K562 (cell line): ENCODE data around the gene KLHL22. TPM values are rescaled to one million over a fixed set of nuclear protein-coding genes. Genes with fewer than 3 reads are reported as not detected.

Experiments used
- EWSR1 ChIP-seq: fragments of 450-650 bp; IDR thresholded peaks from 2 replicates; pipeline ENCODE4 v1.6.1; 2018; ENCODE audit warnings: borderline replicate concordance, mild to moderate bottlenecking, low read depth, moderate library complexity; ENCODE audit not compliant: partially characterized antibody
- polyA plus RNA-seq, 8 experiments: library from polyadenylated mRNA; depleted of rRNA in 4 of 8; stranded (reverse) in 5 of 8; unstranded in 3 of 8; fragments of >200 nt; fragmentation: Nextera tagmentation in 2 of 8; fragmentation: Illumina TruSeq in 1 of 8; extraction: Ambion mirVana in 2 of 8; extraction: Trizol in 1 of 8; gene quantifications; 2 replicates each; pipeline versions ENCODE4 v1.2.1 to v1.2.3, GENCODE V29; 2011 to 2014; ENCODE audit warnings: inconsistent platforms in 1 of 8, missing spikeins in 1 of 8
- total RNA-seq, 7 experiments: library from RNA; depleted of rRNA in 6 of 7; stranded (reverse); fragments of >200 nt in 6 of 7; fragmentation: Illumina TruSeq in 2 of 7; extraction: Trizol in 2 of 7; gene quantifications; 2 replicates each; pipeline versions ENCODE4 v1.2.1 to v1.2.3, GENCODE V29; 2011 to 2021; ENCODE audit warnings: low replicate concordance in 1 of 7
- TF ChIP-seq, protein P1 (sequence below), 2 experiments: fragments of 450-650 bp; IDR thresholded peaks; 2 replicates each; pipeline ENCODE4 v1.6.1; 2016; ENCODE audit warnings: mild to moderate bottlenecking in 2 of 2, borderline replicate concordance in 1 of 2, low read depth in 1 of 2, moderate library complexity in 1 of 2

The KLHL22 gene
- total and polyA plus RNA-seq, 9 of the 15 experiments (the other 6 are each of a cell fraction or from before 2014, with no cell fraction given), result 1.3 to 25.6 (median 15.2) TPM

DNA sequence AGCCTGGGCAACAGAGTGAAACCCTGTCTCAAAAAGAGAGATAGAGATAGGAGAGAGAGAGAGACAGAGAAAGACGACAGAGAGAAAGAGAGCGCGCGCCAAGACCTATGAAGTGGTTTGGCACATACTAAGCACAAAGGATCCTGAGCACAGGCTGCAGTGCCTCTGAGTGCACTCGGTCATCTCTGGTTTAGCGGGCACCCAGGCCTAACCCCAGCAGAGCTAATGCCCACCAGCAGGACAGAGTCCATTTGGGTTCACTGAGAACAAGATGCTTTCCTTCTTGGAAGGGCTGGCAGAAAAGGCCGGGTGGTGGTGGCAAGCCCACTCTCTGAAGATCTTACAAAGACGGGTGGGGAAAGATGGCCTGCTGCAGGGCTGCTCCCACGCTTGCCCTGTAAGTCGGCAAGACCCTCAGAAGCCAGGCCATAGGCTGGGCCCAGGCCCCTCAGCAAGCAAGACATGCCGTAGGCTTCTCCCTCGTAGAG lies 61.3 kb downstream of the KLHL22 start (continued):
- TF ChIP-seq, protein P1, sequence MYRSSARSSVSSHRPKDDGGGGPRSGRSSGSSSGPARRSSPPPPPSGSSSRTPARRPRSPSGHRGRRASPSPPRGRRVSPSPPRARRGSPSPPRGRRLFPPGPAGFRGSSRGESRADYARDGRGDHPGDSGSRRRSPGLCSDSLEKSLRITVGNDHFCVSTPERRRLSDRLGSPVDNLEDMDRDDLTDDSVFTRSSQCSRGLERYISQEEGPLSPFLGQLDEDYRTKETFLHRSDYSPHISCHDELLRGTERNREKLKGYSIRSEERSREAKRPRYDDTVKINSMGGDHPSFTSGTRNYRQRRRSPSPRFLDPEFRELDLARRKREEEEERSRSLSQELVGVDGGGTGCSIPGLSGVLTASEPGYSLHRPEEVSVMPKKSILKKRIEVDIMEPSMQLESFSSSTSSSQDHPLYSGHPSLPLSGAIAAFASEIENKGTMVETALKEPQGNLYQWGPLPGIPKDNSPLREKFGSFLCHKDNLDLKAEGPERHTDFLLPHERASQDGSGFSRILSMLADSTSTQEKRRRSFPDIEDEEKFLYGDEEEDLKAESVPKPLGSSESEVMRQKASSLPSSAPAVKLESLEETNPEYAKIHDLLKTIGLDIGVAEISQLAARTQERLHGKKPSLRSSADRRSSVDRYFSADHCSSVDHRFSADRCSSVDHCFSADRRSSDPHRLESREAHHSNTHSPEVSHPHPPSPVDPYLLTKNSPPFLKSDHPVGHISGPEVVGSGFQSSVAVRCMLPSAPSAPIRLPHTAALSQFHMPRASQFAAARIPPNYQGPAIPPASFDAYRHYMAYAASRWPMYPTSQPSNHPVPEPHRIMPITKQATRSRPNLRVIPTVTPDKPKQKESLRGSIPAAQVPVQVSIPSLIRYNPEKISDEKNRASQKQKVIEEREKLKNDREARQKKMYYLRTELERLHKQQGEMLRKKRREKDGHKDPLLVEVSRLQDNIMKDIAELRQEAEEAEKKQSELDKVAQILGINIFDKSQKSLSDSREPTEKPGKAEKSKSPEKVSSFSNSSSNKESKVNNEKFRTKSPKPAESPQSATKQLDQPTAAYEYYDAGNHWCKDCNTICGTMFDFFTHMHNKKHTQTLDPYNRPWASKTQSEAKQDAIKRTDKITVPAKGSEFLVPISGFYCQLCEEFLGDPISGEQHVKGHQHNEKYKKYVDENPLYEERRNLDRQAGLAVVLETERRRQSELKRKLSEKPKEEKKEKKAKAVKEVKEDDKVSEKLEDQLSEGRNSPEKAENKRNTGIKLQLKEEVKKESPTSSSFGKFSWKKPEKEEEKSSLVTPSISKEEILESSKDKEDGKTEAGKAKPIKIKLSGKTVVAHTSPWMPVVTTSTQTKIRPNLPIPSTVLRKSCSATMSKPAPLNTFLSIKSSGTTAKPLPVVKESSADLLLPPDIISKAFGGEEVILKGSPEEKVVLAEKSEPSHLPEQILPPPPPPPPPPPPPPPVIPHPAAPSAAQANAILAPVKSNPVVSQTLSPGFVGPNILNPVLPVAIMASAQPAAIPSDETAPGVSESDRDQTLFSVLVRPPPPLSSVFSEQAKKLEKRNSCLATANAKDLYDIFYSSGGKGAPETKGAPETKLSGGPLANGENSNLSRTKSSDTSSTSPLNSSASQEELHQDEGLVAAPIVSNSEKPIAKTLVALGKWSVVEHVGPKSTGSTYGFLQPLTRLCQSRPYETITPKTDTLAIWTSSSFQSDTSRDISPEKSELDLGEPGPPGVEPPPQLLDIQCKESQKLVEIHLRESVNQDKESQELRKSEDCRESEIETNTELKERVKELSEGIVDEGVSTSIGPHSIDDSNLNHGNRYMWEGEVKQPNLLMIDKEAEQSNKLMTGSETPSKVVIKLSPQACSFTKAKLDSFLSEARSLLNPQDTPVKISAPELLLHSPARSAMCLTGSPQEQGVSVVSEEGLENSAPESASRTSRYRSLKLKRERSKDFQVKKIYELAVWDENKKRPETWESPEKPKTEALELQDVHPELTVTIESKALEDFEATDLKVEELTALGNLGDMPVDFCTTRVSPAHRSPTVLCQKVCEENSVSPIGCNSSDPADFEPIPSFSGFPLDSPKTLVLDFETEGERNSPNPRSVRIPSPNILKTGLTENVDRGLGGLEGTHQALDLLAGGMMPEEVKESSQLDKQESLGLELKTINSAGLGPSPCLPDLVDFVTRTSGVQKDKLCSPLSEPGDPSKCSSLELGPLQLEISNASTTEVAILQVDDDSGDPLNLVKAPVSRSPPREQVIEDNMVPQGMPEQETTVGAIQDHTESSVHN (IDR thresholded peaks at IDR 0.05; ENCODE audit: borderline replicate concordance in 1 of 2, low read depth in 1 of 2), result no peak
- no peak for TF ChIP-seq EWSR1
